ENCODE results near the gene PLCXD3.

The PLCXD3 gene

GRCh38 chr5:41406424-41406823 is 104.0 kb downstream of the PLCXD3 start:
- Histone ChIP-seq H3K9ac (ENCODE audit: low read depth, low read length, poor library complexity, severe bottlenecking) (no peak overlapping the region), H3K4me3 (ENCODE audit: low read length, poor library complexity, severe bottlenecking) (no peak overlapping the region), H3K27me3 (ENCODE audit: insufficient read depth, low read length, poor library complexity, severe bottlenecking) (no peaks in the 10 kb centered on the region), H3K9me2 (replicated peaks; ENCODE audit: low read depth, low read length) (no peaks in the 10 kb centered on the region), H3K9me3 (ENCODE audit: insufficient read depth, low read depth, low read length) (no peaks in the 10 kb centered on the region), H3F3A (ENCODE audit: low read depth) (no peaks in the 10 kb centered on the region), H2AFZ (ENCODE audit: low read length) (no peak overlapping the region), H3K79me2 (ENCODE audit: insufficient read depth, low read length) (no peaks in the 10 kb centered on the region), H3K36me3 (ENCODE audit: insufficient read depth, low read length) (no peaks in the 10 kb centered on the region), H3K4me1 (ENCODE audit: insufficient read depth, low read length, poor library complexity, severe bottlenecking) (no peaks in the 10 kb centered on the region), H4K20me1 (ENCODE audit: insufficient read depth, low read length, poor library complexity, severe bottlenecking) (no peaks in the 10 kb centered on the region), H3K4me2 (ENCODE audit: low read depth, low read length, poor library complexity, severe bottlenecking) (no peak overlapping the region)
- no peak for TF ChIP-seq EZH2phosphoT487 (IDR thresholded peaks at IDR 0.05; ENCODE audit: borderline replicate concordance)
- TF ChIP-seq, protein P1, sequence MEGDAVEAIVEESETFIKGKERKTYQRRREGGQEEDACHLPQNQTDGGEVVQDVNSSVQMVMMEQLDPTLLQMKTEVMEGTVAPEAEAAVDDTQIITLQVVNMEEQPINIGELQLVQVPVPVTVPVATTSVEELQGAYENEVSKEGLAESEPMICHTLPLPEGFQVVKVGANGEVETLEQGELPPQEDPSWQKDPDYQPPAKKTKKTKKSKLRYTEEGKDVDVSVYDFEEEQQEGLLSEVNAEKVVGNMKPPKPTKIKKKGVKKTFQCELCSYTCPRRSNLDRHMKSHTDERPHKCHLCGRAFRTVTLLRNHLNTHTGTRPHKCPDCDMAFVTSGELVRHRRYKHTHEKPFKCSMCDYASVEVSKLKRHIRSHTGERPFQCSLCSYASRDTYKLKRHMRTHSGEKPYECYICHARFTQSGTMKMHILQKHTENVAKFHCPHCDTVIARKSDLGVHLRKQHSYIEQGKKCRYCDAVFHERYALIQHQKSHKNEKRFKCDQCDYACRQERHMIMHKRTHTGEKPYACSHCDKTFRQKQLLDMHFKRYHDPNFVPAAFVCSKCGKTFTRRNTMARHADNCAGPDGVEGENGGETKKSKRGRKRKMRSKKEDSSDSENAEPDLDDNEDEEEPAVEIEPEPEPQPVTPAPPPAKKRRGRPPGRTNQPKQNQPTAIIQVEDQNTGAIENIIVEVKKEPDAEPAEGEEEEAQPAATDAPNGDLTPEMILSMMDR (conservative IDR thresholded peaks at IDR 0.05; ENCODE audit: low read length): no peak

- Histone ChIP-seq H3K4me2 (ENCODE audit: low read depth, low read length, poor library complexity, severe bottlenecking) (no peak overlapping the region), H3K36me3 (ENCODE audit: insufficient read depth, low read length) (no peaks in the 10 kb centered on the region), H2AFZ (ENCODE audit: low read length) (no peak overlapping the region), H3K27me3 (ENCODE audit: insufficient read depth, low read length, poor library complexity, severe bottlenecking) (no peaks in the 10 kb centered on the region), H3K9ac (ENCODE audit: low read depth, low read length, poor library complexity, severe bottlenecking) (no peak overlapping the region), H3K9me3 (ENCODE audit: insufficient read depth, low read depth, low read length) (no peaks in the 10 kb centered on the region), H3K9me2 (replicated peaks; ENCODE audit: low read depth, low read length) (no peaks in the 10 kb centered on the region), H3F3A (ENCODE audit: low read depth) (no peaks in the 10 kb centered on the region), H3K79me2 (ENCODE audit: insufficient read depth, low read length) (no peaks in the 10 kb centered on the region), H3K4me3 (ENCODE audit: low read length, poor library complexity, severe bottlenecking) (no peak overlapping the region), H4K20me1 (ENCODE audit: insufficient read depth, low read length, poor library complexity, severe bottlenecking) (no peaks in the 10 kb centered on the region), H3K4me1 (ENCODE audit: insufficient read depth, low read length, poor library complexity, severe bottlenecking) (no peaks in the 10 kb centered on the region)
- no peak for TF ChIP-seq EZH2phosphoT487 (IDR thresholded peaks at IDR 0.05; ENCODE audit: borderline replicate concordance)
- TF ChIP-seq, protein P1 (conservative IDR thresholded peaks at IDR 0.05; ENCODE audit: low read length): no peak
Observed at GRCh38 chr5:41404757-41405156, 105.6 kb downstream of the PLCXD3 start.

DNA sequence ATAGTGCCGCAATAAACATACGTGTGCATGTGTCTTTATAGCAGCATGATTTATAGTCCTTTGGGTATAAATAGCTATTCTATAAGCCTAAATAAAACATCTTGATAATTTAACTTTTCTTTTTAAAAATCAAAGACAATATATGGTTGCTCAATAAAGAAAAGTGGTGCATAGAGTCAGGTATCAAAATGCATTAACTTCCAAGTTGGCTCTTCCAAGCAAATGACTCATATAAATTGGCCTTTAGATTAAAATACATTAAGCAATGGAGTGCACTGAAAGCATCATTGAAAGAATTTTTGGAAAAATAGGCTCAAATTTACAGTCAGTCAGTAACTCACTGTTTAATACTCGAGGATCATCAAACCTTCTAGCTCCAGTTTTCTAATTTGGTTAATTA is 106.6 kb downstream of the PLCXD3 start:
- no peak overlapping the region for H3K4me2 ChIP-seq (ENCODE audit: low read depth, low read length, poor library complexity, severe bottlenecking)
- no peaks in the 10 kb centered on the region for H3K79me2 ChIP-seq (ENCODE audit: insufficient read depth, low read length)
- no peaks in the 10 kb centered on the region for H4K20me1 ChIP-seq (ENCODE audit: insufficient read depth, low read length, poor library complexity, severe bottlenecking)
- H3K27me3 ChIP-seq (ENCODE audit: insufficient read depth, low read length, poor library complexity, severe bottlenecking): no peaks in the 10 kb centered on the region
- no peaks in the 10 kb centered on the region for H3K4me1 ChIP-seq (ENCODE audit: insufficient read depth, low read length, poor library complexity, severe bottlenecking)
- TF ChIP-seq, protein P1 (conservative IDR thresholded peaks at IDR 0.05; ENCODE audit: low read length): no peak
- no peak for TF ChIP-seq EZH2phosphoT487 (IDR thresholded peaks at IDR 0.05; ENCODE audit: borderline replicate concordance)
- no peaks in the 10 kb centered on the region for H3F3A ChIP-seq (ENCODE audit: low read depth)
- no peak overlapping the region for H3K4me3 ChIP-seq (ENCODE audit: low read length, poor library complexity, severe bottlenecking)
- H3K36me3 ChIP-seq (ENCODE audit: insufficient read depth, low read length): no peaks in the 10 kb centered on the region
- no peaks in the 10 kb centered on the region for H3K9me2 ChIP-seq (replicated peaks; ENCODE audit: low read depth, low read length)
- H3K9me3 ChIP-seq (ENCODE audit: insufficient read depth, low read depth, low read length): no peaks in the 10 kb centered on the region
- no peak overlapping the region for H2AFZ ChIP-seq (ENCODE audit: low read length)
- H3K9ac ChIP-seq (ENCODE audit: low read depth, low read length, poor library complexity, severe bottlenecking): no peak overlapping the region
